Stimulated activated naive CD8-positive, alpha-beta T cell treated with anti-CD3 and anti-CD28 coated beads, Interleukin-15, Interleukin-2, amounts not matched to agents 100 U/mL and 50 U/mL, for 24 hours (primary cell): Measurements from ENCODE around the gene ATXN7L2.
A peak's percentile ranks its signal among the peaks of the same experiment; 100 is the strongest.
"Not testable (repeated sequence)": the region's sequence is repeated elsewhere in the genome, so short reads cannot be mapped to it uniquely, and the experiment has no call there.

Experiments
- ATAC-seq: fragments of 150-1000 bp; cut with Tn5 transposase; one replicate; pipeline ENCODE4 v1.10.0; 2021
- DNase-seq: peaks from one replicate; pipeline ENCODE4 v3.0.0; 2021

ATXN7L2 gene

DNA sequence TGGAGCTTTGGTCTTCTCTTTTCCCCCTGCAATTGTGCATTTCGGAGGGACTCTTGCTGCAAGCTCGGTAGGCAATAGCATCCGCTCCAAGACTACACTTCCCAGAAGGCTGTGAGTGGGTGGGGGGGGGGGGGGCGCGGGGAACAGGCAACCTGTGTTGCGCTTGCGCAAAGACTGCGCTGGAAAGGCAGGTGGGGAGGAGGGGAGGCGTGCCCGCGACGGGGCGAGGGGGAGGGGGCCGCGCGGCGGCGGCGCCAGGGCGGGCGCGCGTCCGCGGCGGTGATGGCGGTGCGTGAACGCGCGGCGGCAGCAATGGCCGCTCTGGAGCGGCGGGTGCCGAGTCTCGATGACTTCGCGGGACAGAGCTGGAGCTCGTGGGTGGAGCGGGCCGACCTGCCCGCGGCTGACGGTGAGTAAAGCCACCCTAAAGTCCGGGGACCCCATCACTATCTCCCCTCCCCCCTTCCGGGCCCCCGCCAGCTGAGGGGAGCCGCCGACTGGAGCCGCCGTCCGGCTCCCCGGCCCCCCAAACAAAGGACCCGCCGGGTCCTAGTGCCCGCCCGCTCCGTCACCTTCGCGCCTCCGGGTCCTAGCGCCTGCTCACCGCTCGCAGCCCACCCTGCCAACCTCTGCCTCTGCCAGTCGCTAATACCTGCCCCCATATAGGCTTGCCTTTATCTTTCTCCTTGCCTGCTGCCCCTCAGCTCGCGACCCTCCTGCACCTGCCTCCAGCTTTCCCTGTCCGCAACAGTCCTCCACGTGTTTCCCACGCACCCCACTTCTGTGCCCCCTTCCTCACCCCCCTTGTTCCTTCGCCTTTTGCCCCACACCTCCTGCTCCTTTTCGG is at the start of gene ATXN7L2:
ATXN7L2 (plus strand) TSS at position 234 of the 847 bp plus-strand sequence; CDS start at position 283, 49 bp downstream.
- peak; percentile 91 for DNase-seq
- ATAC-seq, result peak; percentile 76

GRCh38 chr1:109434484-109434883 is 49.2 kb upstream of the ATXN7L2 start:
- no peak for ATAC-seq
- DNase-seq, result no peak

- DNase-seq, result peak; percentile 26
- peak; percentile 97 for ATAC-seq
Observed at GRCh38 chr1:109438798-109439297, 44.9 kb upstream of the ATXN7L2 start.

GRCh38 chr1:109441069-109441468 is 42.6 kb upstream of the ATXN7L2 start:
- no peak for ATAC-seq

DNA sequence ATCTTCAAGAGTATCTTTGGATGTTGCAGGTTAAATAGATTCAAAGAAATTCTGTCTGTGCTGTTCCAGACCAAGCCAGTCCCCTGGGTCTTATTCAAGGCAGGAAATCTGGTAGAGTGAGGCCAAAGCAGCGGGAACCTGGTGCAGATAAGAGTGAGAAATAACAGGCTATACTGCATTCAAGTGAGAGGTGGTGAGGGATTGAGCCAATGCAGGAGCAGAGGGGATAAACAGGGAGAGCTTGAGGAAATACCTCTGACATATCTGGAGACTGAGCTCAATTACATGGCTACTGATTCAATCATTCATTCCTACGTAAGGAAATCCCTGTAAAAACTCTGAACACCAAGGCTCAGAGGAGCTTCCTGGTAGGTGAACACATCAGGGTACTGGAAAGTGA is 40.2 kb upstream of the ATXN7L2 start:
- DNase-seq, result no peak
- ATAC-seq, result no peak

More at GRCh38 chr1:109441069-109441468, 42.6 kb upstream of the ATXN7L2 start:
- no peak for DNase-seq

- no peak for ATAC-seq
- DNase-seq, result no peak
Observed at GRCh38 chr1:109444346-109444745, 39.4 kb upstream of the ATXN7L2 start.

DNA sequence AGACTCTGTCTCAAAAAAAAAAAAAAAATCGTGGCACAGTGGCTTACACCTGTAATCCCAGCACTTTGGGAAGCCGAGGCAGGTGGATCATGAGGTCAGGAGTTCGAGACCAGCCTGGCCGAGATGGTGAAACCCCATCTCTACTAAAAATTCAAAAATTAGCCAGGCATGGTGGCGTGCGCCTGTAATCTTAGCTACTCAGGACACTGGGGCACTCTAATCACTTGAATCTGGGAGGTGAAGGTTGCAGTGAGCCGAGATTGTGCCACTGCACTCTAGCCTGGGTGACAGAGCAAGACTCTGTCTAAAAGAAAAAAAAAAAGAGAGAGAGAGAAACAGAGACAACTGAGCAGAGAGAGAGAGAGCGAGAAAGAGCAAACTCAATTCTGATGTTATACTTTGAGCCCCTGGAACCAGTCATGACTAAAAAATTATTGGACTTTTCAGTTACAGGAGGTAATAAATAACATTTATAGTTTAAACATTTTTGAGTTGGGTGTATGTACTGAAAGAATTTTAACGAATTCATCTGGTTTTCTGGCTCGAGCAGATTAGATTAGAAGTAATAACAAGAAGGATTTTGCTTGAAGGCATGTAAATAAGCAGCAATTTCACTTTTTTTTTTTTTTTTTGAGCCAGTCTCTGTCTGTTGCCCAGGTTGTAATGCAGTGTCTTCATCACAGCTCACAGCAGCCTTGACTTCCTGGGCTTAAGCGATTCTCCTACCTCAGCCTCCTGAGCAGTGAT is 37.6 kb upstream of the ATXN7L2 start:
- not testable (repeated sequence) for DNase-seq, ATAC-seq

DNA sequence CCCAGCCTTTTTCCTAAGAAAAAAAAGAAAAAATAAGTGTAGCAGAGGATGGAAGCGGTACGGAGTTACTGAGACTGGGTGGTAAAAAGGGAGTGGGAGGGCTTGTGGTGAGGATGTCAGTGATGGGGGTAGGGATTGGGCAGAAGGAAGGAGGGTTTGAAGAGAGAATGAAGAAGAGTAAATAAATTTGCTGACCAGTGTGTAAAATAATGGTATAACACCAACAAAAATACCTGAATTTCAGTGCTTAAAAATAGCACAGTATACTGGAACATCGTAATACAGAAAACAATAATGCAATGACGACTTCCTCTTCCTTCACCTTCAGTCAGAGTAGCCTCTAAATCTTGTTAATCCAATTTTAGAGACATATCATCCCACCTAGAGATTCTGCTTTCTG is 36.2 kb upstream of the ATXN7L2 start:
- no peak for ATAC-seq
- DNase-seq, result no peak

DNA sequence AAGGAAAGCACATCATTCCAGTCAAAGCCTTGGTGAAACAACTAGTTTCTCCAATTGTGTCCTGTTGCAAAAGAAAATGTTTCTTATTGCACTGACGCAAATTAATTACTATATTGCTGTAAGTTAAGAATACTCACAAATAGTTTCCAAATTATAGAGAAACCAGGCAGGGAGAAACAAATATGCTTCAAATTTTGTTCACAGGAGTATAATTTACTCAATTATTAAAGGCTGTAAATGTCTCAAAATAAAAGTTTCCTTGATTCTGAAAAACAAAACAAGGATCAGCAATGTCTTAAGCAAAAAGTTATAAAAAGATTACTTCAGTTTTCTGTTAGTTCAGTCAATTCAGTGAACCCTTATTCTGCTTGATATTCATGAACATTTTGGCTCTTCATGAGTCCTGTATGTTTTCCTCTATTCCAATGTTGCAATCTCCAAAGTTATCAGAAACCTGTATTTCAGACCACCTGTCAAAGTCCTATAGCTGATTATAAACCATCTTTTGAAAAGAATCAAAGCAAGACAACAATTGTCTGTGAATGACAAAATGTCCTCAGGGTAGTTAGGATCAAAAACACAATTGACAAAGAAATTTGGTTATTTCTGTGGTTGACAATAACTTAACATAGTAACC is 29.1 kb upstream of the ATXN7L2 start:
- ATAC-seq (no peak), DNase-seq (no peak)

GRCh38 chr1:109457819-109458218 is 25.9 kb upstream of the ATXN7L2 start:
- no peak for DNase-seq
- no peak for ATAC-seq

GRCh38 chr1:109466125-109466451 is 17.6 kb upstream of the ATXN7L2 start:
- ATAC-seq, result no peak
- DNase-seq, result no peak

- peak; percentile 29 for DNase-seq
- ATAC-seq, result peak; percentile 43
Observed at GRCh38 chr1:109466452-109467300, 17.0 kb upstream of the ATXN7L2 start, which contains the start of gene SYPL2. SYPL2 (plus strand) TSS chr1:109466546; CDS start chr1:109466844, 298 bp downstream.

DNA sequence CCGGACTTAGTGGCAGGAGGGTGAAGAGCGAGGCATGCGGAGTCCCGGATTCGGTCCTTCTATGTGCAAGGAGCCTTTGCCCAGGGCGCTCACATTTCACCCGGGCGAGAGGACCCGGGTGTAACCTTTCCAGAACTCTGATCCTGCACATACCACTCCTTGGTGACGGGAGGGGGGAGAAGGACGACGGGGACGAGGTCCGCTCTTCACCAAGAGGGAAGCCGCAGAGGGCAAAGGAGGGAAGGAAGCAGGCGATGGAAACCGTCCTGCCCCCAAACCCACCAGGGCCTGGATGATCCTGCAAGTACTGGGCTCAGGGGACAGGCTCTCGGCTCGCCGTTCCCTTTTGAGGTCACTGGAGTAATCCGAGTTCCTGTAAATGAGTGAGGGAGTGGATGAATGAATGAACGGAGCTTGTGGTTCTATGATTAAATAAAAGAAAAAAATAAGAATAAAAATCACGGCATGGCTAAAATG is 16.4 kb upstream of the ATXN7L2 start:
- no peak for DNase-seq
- no peak for ATAC-seq

GRCh38 chr1:109468061-109468460 is 15.6 kb upstream of the ATXN7L2 start:
- DNase-seq (no peak), ATAC-seq (no peak)

GRCh38 chr1:109468903-109469302 is 14.8 kb upstream of the ATXN7L2 start:
- ATAC-seq (no peak), DNase-seq (no peak)

- ATAC-seq (no peak), DNase-seq (no peak)
Observed at GRCh38 chr1:109470245-109470644, 13.5 kb upstream of the ATXN7L2 start.

GRCh38 chr1:109472779-109473178 is 10.9 kb upstream of the ATXN7L2 start:
- DNase-seq, result no peak

DNA sequence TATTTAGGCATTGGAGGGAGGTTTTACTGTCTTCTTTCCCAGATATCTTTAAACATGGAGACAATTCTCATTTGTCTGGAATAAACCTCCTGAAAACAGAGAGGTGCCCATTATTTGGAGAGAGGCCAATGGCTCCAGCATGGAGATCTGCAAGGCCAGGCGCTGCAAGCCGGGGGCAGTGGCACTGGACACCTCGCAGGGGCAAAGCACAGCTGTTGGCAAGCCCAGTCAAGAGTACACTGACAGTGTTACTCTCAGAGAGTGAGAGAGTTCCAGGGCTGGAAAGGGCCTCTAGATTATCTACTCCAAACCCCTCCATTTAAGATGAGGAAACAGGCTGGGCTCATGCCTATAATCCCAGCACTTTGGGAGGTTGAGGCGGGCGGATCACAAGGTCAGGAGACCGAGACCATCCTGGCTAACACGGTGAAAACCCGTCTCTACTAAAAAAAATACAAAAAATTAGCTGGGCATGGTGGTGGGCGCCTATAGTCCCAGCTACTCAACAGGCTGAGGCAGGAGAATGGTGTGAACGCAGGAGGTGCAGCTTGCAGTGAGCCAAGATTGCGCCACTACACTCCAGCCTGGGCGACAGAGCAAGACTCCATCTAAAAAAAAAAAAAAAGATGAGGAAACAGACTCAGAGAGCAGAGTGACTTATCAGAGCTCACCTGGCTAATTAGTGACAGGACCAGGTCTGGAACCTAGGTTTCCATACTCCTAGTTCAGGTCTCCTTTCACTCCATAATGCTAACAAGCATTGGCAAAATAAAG is 10.2 kb upstream of the ATXN7L2 start:
- not testable (repeated sequence) for DNase-seq, ATAC-seq

More at GRCh38 chr1:109472779-109473178, 10.9 kb upstream of the ATXN7L2 start:
- no peak for ATAC-seq

GRCh38 chr1:109474697-109475096 is 9.0 kb upstream of the ATXN7L2 start:
- no peak for ATAC-seq
- DNase-seq, result no peak

- DNase-seq, result no peak
- ATAC-seq, result no peak
Observed at GRCh38 chr1:109475261-109475660, 8.4 kb upstream of the ATXN7L2 start.

DNA sequence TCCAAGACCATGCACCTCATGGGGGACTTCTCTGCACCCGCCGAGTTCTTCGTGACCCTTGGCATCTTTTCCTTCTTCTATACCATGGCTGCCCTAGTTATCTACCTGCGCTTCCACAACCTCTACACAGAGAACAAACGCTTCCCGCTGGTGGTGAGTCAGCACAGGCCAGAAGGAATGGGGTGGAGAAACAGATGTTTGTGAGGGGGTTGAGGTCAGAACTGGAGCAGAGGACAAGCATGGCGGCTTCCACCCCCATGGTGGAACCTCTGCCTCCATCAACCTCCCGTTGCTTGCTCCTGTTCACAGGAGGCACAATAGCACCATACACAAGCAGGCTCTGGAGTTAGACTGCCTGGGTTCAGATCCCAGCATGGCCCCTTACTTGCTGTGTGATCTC is 6.9 kb upstream of the ATXN7L2 start:
- ATAC-seq, result no peak
- no peak for DNase-seq
